Middle frontal gyrus (tissue), 1 donor: Measurements from ENCODE around the gene RECQL.
A peak's percentile ranks its signal among the peaks of the same experiment; 100 is the strongest.

Experiments
- DNase-seq: peaks from one replicate; pipeline ENCODE4 v3.0.0-alpha.2; 2015; ENCODE audit warnings: low spot score; ENCODE audit errors: extremely low spot score

Gene RECQL

GRCh38 chr12:21501258-21502163, at the start of gene RECQL, which contains the start of gene GOLT1B:
Gene RECQL (minus strand): TSS chr12:21501635. CDS start chr12:21499570, 2,065 bp downstream.
Gene GOLT1B (plus strand): TSS chr12:21501789. CDS start chr12:21501924, 135 bp downstream.
- DNase-seq, result peak; percentile 95

DNA sequence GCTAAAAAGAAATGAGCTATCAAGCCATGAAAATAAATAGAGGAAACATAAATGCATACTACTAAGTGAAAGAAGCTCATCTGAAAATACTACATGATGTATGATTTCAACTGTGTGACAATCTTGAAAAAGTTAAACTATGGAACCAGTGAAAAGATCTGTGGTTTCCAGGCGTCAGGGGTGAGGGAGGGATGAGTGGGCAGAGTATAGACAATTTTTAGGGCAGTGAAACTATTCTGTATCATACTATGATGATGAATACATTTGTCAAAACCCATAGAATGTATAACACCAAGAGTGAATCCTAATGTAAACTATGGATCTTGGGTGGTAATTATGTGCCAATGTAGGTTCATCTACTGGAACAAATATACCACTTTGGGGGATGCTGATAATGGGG, 46.0 kb upstream of the RECQL start:
- DNase-seq, result no peak

- no peak for DNase-seq
These were observed 45.3 kb upstream of the RECQL start for GRCh38 chr12:21546716-21547115.

DNA sequence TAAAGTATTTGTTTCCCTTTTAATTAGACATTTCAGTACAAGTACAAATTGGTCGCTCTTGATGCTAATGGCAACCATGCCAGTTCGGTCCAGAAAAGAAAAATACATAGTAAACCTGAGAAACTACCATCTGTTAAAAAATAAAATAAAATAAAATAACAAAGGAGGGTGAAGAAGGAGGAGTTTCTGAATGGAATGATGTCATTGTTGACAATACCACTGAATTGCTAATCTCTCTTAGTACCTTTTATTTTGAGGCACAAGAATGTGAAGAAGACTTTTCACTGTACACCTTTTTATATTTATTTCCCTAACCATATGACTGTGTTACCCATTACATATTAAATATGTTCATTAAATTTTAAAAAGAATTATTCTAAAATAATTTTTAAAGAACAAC, 44.1 kb upstream of the RECQL start:
- no peak for DNase-seq

- no peak for DNase-seq
These were observed 41.7 kb upstream of the RECQL start for GRCh38 chr12:21543151-21543550.

DNA sequence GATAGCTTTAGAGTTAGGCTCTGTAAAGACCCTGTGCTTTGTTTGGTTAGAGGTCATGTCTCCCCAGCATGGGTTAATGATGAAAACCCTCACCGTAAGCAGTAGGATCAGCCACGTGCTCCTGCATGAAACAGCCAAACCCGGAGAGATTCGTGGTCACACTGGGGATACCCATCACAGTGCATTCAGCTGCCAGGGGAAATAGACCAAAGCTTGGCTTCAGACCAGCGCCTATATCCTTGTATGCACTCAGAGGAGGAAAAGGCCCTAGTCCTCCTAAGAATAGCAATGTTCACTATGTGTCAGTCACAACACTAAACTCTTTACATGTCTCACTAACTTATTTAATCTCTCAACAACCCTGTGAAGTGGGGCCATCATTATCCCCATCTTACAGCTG, 41.0 kb upstream of the RECQL start:
- DNase-seq, result no peak

GRCh38 chr12:21541773-21542172, 40.3 kb upstream of the RECQL start:
- no peak for DNase-seq

GRCh38 chr12:21539797-21540196, 38.4 kb upstream of the RECQL start:
- no peak for DNase-seq

GRCh38 chr12:21538061-21538653, 36.7 kb upstream of the RECQL start:
- no peak for DNase-seq

- DNase-seq, result no peak
These were observed 28.0 kb upstream of the RECQL start for GRCh38 chr12:21529456-21529855.

DNA sequence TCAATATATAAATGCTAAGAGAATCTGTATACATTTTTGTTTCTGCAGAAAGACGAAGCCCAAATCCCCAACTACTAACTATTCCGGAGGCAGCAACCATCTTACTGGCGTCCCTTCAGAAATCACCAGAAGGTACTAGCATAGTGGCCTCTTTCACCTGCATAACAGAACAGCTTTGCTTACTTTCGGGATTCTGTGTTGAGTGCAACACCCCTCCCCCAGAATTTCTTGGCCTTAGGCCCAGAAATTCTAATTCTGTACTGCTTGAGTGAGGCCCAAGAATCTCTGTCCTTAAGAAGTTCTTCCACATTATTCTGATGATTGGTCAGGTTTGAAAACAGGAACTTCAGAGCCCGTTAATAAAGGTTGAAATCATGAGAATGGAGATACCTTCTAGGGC, 27.5 kb upstream of the RECQL start:
- no peak for DNase-seq

DNA sequence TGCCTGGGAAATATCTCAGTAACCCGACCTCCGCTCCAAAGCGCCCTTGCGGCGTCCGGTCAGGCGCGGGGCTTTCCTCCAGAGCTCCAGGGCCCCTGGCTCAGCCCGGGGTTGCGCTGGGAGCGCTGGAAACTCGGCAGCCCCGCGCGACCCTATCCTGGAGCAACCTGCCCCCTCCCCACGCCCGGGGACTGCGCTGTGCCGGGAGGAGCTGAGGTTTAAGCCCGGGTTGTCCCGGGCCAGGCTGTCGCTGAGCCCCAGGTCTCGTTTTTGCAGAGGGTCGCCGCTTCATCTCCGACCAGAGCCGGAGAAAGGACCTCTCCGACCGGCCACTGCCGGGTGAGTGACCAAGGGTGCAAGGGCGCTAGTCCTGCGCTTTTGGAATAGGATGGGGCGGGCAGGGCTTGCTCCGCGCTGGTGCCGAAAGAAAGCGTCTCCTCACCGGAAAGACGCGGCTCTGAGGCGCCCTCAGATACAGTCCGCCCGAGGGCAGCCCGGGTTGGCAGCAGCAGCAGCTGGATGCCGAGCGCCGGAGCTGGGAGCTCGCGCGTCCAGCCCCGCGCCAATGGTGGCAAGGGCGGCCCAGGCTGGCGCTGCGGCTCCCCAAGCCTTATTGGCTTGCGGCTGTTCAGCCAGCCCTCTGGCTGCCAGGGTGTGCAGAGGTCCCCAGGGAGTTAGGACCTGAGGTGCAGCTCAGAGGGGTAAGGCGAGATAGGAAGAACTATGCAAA, 26.2 kb upstream of the RECQL start:
- peak; percentile 17 for DNase-seq

DNA sequence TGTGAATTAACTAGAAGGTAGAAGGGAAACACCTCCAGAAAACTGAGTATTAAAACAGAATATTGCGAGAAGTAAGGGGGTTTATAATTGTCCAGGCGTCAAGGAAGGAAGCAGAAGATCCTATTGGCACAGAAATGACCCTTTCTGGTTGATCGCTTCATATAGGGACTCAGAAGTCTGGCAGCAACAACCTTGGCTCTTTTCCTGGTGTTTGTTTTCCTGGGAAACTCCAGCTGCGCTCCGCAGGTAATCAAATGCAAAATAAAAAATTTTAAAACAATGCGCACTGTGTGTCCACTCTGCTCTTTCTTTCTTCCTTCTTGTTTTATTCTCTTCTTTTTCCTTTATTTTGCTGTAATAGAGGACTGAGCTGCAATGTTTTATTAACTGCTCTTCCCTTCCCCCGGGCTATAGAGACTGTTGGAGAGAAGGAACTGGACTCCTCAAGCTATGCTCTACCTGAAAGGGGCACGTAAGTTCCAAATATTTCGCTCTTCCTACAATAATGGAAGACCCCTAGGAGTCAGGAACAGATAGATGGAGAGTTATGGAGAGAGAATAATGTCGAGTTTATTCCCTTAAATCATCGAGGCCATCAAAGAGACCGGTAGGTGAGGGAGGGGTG, 25.4 kb upstream of the RECQL start:
- no peak for DNase-seq

GRCh38 chr12:21526053-21526452, 24.6 kb upstream of the RECQL start, which contains the start of gene SPX:
Gene SPX (plus strand): TSS chr12:21526296. CDS start chr12:21526473, 177 bp downstream.
- no peak for DNase-seq

DNA sequence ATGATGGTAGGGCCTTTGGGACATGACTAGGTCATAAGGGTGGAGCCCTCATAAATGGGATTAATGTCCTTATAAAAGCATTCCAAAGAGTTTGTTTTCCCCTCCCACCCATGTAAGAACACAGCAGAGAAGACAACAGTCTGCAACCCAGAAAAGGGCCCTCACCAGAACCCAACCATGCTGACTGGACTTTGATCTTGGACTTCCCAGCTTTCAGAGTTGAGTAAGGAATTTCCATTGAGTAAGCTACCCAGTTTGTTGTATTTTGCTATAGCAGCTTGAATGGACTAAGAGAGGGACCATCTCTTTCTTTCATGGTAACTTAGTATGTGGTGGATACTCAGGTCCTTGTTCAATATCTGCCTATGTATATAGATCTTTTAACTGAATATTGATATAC, 21.7 kb upstream of the RECQL start:
- DNase-seq, result no peak

GRCh38 chr12:21521541-21521940, 20.1 kb upstream of the RECQL start:
- DNase-seq, result no peak

DNA sequence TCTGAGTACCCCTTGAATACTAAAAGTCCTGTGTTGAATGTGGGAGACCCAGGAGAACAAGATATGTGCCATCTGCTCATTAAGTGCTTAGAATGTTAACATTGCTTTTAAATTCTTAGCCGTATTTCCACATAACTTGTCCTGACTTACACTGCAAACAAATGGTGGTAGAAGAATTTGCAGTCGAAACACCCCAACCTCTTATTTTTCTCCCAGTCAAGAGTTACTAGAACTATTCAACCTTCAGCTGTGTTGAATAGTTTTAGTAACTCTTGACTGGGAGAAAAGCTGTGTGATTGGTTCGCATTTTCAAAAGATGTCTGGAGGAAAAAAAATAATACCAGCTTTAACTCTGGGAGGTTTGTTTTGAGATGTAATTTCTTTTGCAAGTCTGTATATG, 17.0 kb upstream of the RECQL start:
- DNase-seq, result no peak

GRCh38 chr12:21516281-21516680, 14.8 kb upstream of the RECQL start:
- DNase-seq, result no peak

- no peak for DNase-seq
These were observed 8.3 kb upstream of the RECQL start for GRCh38 chr12:21509768-21510167.

DNA sequence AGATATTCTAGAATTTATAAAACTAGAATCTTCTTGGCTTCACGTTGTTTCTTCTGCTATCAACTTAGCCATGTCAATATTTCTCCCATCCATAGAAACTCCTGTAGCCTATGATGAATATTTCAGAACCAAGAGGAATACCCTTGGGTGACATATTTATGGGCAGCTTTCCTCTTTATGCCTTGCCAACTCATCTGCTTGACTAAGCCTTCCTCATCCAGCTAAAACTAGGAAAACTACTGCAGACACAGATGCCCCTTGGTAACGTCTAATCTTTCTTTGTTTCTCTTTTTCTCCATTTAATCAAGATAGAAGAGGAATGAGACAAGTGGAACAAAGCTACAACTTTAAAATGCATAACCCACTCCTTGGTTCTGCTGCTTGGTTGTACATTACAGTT, 6.4 kb upstream of the RECQL start:
- no peak for DNase-seq

DNA sequence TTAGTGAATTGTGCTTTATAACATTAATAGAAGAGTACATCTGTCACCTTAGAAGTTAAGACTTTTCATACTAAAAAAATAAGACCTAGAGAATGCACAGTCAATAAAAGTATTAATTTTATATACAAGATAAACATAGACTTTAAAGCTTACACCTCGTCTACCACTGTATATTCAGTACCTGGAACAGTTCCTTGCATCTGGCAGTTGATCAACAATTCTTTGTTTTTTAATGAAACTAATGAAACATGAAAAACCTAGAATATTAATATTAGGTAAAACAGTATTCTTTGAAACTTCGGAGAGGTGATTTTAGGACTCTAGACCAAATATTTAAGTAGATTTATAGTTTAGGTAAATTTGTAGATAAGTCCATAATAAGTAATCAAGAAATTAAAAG, 4.5 kb upstream of the RECQL start:
- DNase-seq, result no peak

DNA sequence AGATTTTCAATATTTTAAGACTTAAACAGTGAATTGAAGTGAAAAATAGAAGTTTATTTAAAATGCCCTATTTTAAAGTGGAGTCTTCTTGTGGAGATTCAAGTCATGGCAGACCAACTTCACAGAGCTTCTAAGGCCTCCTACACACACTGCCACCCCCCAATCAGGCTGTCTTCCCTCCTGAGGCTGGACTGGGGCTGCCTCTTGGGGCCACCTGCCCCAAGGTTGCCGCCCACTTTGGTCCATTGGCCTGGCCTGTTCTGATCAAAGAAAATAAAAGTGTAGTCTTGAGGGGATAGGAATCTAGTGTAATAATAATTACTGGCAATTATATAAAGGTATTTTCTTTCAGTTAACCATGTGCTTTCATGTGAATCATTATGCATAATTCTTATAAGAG, 1.4 kb upstream of the RECQL start:
- DNase-seq, result no peak
